GM18502 (cell line): Measurements from ENCODE around the gene TKTL2.

Experiments used
- ATAC-seq: cut with Tn5 transposase; IDR thresholded peaks from one replicate; pipeline ENCODE4 v1.9.1; 2021; ENCODE audit warnings: mild to moderate bottlenecking; ENCODE audit not compliant: unreplicated experiment, poor library complexity

The TKTL2 gene

GRCh38 chr4:163473576-163473975 is at the start of gene TKTL2:
Gene TKTL2 (minus strand): TSS chr4:163473754. CDS start chr4:163473734, 20 bp downstream.
- no peak for ATAC-seq

- ATAC-seq: no peak
Observed at GRCh38 chr4:163515198-163515597, 41.6 kb upstream of the TKTL2 start.

GRCh38 chr4:163505374-163505773 is 31.8 kb upstream of the TKTL2 start:
- no peak for ATAC-seq

GRCh38 chr4:163500586-163500985 is 27.0 kb upstream of the TKTL2 start:
- ATAC-seq: no peak

- peak; percentile 29 for ATAC-seq
Observed at GRCh38 chr4:163495900-163496299, 22.3 kb upstream of the TKTL2 start.

GRCh38 chr4:163494360-163495241 is 21.0 kb upstream of the TKTL2 start, which contains the start of gene TMA16:
Gene TMA16 (plus strand): TSS chr4:163494690. CDS start chr4:163494802, 112 bp downstream.
- ATAC-seq: peak; percentile 87

- ATAC-seq: peak; percentile 21
Observed at GRCh38 chr4:163493643-163494359, 20.2 kb upstream of the TKTL2 start.

- no peak for ATAC-seq
Observed at GRCh38 chr4:163492951-163493504, 19.5 kb upstream of the TKTL2 start.

GRCh38 chr4:163489929-163490328 is 16.4 kb upstream of the TKTL2 start:
- no peak for ATAC-seq

- ATAC-seq: no peak
Observed at GRCh38 chr4:163486321-163486720, 12.8 kb upstream of the TKTL2 start.

- ATAC-seq: no peak
Observed at GRCh38 chr4:163485589-163485988, 12.0 kb upstream of the TKTL2 start.

- peak; percentile 52 for ATAC-seq
Observed at GRCh38 chr4:163484906-163485305, 11.4 kb upstream of the TKTL2 start.

- ATAC-seq: peak; percentile 71
Observed at GRCh38 chr4:163482190-163482589, 8.6 kb upstream of the TKTL2 start.

GRCh38 chr4:163476761-163477438 is 3.3 kb upstream of the TKTL2 start:
- no peak for ATAC-seq

GRCh38 chr4:163474027-163474426 is 473 bp upstream of the TKTL2 start:
- ATAC-seq: peak; percentile 60

GRCh38 chr4:163473130-163473529 is 424 bp downstream of the TKTL2 start:
- ATAC-seq: no peak

- ATAC-seq: no peak
Observed at GRCh38 chr4:163470391-163470790, 3.2 kb downstream of the TKTL2 start.

- ATAC-seq: no peak
Observed at GRCh38 chr4:163467082-163467770, 6.3 kb downstream of the TKTL2 start.

- ATAC-seq: no peak
Observed at GRCh38 chr4:163462556-163462955, 11.0 kb downstream of the TKTL2 start.
